ENCODE measurements around the gene KRTAP12-3.

- TF ChIP-seq CTCF (IDR thresholded peaks at IDR 0.05) = no peak
- no peak for TF ChIP-seq POLR2A (IDR thresholded peaks at IDR 0.05)
These were observed 31.5 kb upstream of the KRTAP12-3 start for GRCh38 chr21:44626262-44626661.

Measured in uterus (tissue), 2 donors.